Measurements from ENCODE around the gene CEP170B.
A peak's percentile ranks its signal among the peaks of the same experiment; 100 is the strongest.

The CEP170B gene

GRCh38 chr14:104868060-104868740, 3.1 kb downstream of the CEP170B start:
- DNase-seq, result no peak

GRCh38 chr14:104868811-104869572, 3.9 kb downstream of the CEP170B start:
- DNase-seq, result no peak

- no peak for DNase-seq
Observed at GRCh38 chr14:104869669-104870367, 4.8 kb downstream of the CEP170B start.

- peak; percentile 71 for DNase-seq
Observed at GRCh38 chr14:104870368-104871144, 5.5 kb downstream of the CEP170B start.

- no peak for DNase-seq
Observed at GRCh38 chr14:104871145-104871655, 6.1 kb downstream of the CEP170B start.

GRCh38 chr14:104871656-104872468, 6.8 kb downstream of the CEP170B start:
- DNase-seq, result no peak

- DNase-seq, result no peak
Observed at GRCh38 chr14:104872469-104873341, 7.6 kb downstream of the CEP170B start.

- no peak for DNase-seq
Observed at GRCh38 chr14:104873380-104874055, 8.4 kb downstream of the CEP170B start.

GRCh38 chr14:104874110-104874531, 9.1 kb downstream of the CEP170B start:
- DNase-seq, result no peak

- DNase-seq, result no peak
Observed at GRCh38 chr14:104874571-104875411, 9.7 kb downstream of the CEP170B start.

GRCh38 chr14:104875412-104875751, 10.3 kb downstream of the CEP170B start:
- no peak for DNase-seq

- no peak for DNase-seq
Observed at GRCh38 chr14:104875811-104876210, 10.7 kb downstream of the CEP170B start.

- DNase-seq, result peak; percentile 67
Observed at GRCh38 chr14:104876251-104876699, 11.2 kb downstream of the CEP170B start.

GRCh38 chr14:104877066-104877805, 12.2 kb downstream of the CEP170B start:
- no peak for DNase-seq

- no peak for DNase-seq
Observed at GRCh38 chr14:104877806-104878550, 12.9 kb downstream of the CEP170B start.

GRCh38 chr14:104878582-104878981, 13.5 kb downstream of the CEP170B start:
- no peak for DNase-seq

- no peak for DNase-seq
Observed at GRCh38 chr14:104879201-104879982, 14.3 kb downstream of the CEP170B start.

All from activated CD8-positive, alpha-beta memory T cell treated with anti-CD3 and anti-CD28 coated beads for 24 hours (primary cell).